DND-41 (cell line): Measurements from ENCODE around the gene HNRNPH2.

Experiments
- CTCF ChIP-seq: IDR thresholded peaks from 2 replicates; pipeline ENCODE4 v1.5.1; 2012; ENCODE audit warnings: borderline replicate concordance, low read length, moderate library complexity, mild to moderate bottlenecking; ENCODE audit not compliant: poor library complexity, severe bottlenecking; ENCODE audit errors: extremely low read depth
- EZH2 ChIP-seq: IDR thresholded peaks from 3 replicates; pipeline ENCODE4 v1.6.1; 2012; ENCODE audit warnings: borderline replicate concordance, low read depth, mild to moderate bottlenecking, moderate library complexity, low read length, inconsistent platforms; ENCODE audit not compliant: severe bottlenecking

DNA sequence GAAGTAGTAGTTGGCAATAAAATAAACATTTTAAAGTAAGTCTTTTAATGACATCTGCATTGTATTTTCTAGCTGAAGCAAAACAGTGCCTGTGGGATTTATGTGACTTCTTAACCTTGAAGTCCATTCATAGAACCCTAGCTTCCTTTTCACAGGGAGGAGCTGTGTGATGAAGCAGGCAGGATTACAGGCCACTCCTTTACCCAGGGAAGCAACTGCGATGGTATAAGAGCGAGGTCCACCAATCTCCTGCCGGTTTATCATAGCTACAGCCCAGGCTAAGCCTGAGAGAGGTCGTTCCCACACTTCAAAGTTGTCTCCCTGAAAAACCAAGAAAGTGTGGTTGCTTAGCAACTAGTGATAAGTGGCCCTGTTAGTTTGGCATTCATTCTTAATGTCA lies 10.2 kb upstream of the HNRNPH2 start:
- TF ChIP-seq CTCF (no peak), EZH2 (no peak)
